HL-60/S4 treated with phorbol 12-myristate 13-acetate at 8.2 ng/mL for 4 days and 3 days (cell line): ENCODE data around the gene DCTN3.

Experiments
- in situ Hi-C: fragments of 300-500 bp; cut with MboI; formaldehyde crosslinking; loops from 2 replicates; pipeline ENCODE4 v1.15.0; 2022; ENCODE audit warnings: low sequenced_read_pairs

Gene DCTN3

GRCh38 chr9:34625186-34625486, 4.8 kb upstream of the DCTN3 start:
- in situ Hi-C loops = no loop called here

- in situ Hi-C loops = no loop called here
These were observed 4.3 kb upstream of the DCTN3 start for GRCh38 chr9:34624475-34625185.

- in situ Hi-C loops = no loop called here
These were observed 3.3 kb upstream of the DCTN3 start for GRCh38 chr9:34623374-34624235.

GRCh38 chr9:34615132-34615531, 5.2 kb downstream of the DCTN3 start:
- in situ Hi-C loops = no loop called here

- in situ Hi-C loops = no loop called here
These were observed 7.4 kb downstream of the DCTN3 start for GRCh38 chr9:34612788-34613390.

GRCh38 chr9:34611811-34612787, 8.2 kb downstream of the DCTN3 start, which contains the start of gene RPP25L:
RPP25L (minus strand) TSS chr9:34612097; CDS start chr9:34611296, 801 bp downstream.
- in situ Hi-C loops = no loop called here

GRCh38 chr9:34611251-34611810, 9.0 kb downstream of the DCTN3 start:
- in situ Hi-C loops = no loop called here

GRCh38 chr9:34610434-34611206, 9.7 kb downstream of the DCTN3 start:
- in situ Hi-C loops = no loop called here

GRCh38 chr9:34607331-34607730, 13.0 kb downstream of the DCTN3 start:
- in situ Hi-C loops = no loop called here

GRCh38 chr9:34606905-34607304, 13.4 kb downstream of the DCTN3 start:
- in situ Hi-C loops = no loop called here

- in situ Hi-C loops = no loop called here
These were observed 14.1 kb downstream of the DCTN3 start for GRCh38 chr9:34606190-34606589.

GRCh38 chr9:34603610-34604231, 16.6 kb downstream of the DCTN3 start:
- in situ Hi-C loops = no loop called here

- in situ Hi-C loops = no loop called here
These were observed 18.2 kb downstream of the DCTN3 start for GRCh38 chr9:34601937-34602573.

- in situ Hi-C loops = no loop called here
These were observed 19.4 kb downstream of the DCTN3 start for GRCh38 chr9:34600908-34601307.

GRCh38 chr9:34599546-34599945, 20.7 kb downstream of the DCTN3 start:
- in situ Hi-C loops = loop anchor here (10.0 kb wide), 1 partner anchor 155 kb away; no protein-coding TSS in a partner anchor

GRCh38 chr9:34594177-34594576, 26.1 kb downstream of the DCTN3 start:
- in situ Hi-C loops = loop anchor here (10.0 kb wide), 1 partner anchor 149 kb away; no protein-coding TSS in a partner anchor

GRCh38 chr9:34592895-34593601, 27.2 kb downstream of the DCTN3 start:
- in situ Hi-C loops = loop anchor here (10.0 kb wide), 1 partner anchor 148 kb away; no protein-coding TSS in a partner anchor
